GM18951 (cell line): ENCODE results near the gene MICALL2.
"Not testable (repeated sequence)": the region's sequence is repeated elsewhere in the genome, so short reads cannot be mapped to it uniquely, and the experiment has no call there.

Experiments used
- POLR2A ChIP-seq: IDR thresholded peaks from 4 replicates; pipeline ENCODE4 v1.6.1; 2011; ENCODE audit warnings: mild to moderate bottlenecking; ENCODE audit not compliant: insufficient read length, insufficient read depth; ENCODE audit errors: extremely low read depth
- in situ Hi-C: fragments of 300-500 bp; cut with MboI; formaldehyde crosslinking; loops from one replicate; pipeline ENCODE4 v1.12.0; 2022; ENCODE audit warnings: low sequenced_read_pairs, mixed read lengths, inconsistent platforms; ENCODE audit not compliant: unreplicated experiment

Gene MICALL2

DNA sequence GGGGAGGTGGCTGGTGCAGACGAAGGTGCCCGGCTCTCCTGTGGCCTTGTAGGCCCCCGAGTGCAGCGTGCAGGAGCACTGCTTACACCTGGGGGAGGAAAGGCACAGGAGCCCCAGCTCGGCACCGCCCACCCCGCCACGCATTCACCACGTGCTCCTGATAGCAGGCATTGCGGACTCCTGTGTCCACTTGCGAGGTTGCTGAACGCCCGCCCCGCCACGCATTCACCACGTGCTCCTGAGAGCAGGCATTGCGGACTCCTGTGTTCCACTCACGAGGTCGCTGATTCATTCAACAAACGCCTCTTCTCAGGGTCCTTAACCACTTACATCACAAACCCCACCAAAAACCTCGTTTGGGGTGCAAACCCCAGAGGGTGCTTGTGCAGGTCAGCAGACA is 13.9 kb downstream of the MICALL2 start:
- in situ Hi-C loops = no loop called here
- no peak for TF ChIP-seq POLR2A

DNA sequence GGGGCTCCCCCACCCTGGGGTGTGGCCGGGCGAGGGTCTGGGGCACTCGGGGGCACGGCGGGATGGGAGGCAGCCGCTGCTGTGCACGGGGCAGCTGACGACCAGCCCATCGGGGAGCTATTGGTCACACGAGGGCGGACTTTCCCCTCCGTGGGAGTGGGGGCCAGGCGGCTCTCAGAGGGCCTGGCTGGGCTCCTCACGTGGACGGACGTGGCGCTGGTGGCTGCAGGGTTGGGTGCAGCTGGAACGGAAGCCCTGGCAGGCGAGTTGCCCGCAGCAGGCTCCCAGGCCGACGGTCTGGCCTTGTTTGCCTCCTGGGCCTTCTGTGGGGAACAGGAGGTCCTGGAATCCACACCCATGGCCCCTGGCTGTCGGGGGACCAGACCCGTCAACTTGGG is 14.3 kb downstream of the MICALL2 start:
- in situ Hi-C loops = no loop called here
- no peak for TF ChIP-seq POLR2A

DNA sequence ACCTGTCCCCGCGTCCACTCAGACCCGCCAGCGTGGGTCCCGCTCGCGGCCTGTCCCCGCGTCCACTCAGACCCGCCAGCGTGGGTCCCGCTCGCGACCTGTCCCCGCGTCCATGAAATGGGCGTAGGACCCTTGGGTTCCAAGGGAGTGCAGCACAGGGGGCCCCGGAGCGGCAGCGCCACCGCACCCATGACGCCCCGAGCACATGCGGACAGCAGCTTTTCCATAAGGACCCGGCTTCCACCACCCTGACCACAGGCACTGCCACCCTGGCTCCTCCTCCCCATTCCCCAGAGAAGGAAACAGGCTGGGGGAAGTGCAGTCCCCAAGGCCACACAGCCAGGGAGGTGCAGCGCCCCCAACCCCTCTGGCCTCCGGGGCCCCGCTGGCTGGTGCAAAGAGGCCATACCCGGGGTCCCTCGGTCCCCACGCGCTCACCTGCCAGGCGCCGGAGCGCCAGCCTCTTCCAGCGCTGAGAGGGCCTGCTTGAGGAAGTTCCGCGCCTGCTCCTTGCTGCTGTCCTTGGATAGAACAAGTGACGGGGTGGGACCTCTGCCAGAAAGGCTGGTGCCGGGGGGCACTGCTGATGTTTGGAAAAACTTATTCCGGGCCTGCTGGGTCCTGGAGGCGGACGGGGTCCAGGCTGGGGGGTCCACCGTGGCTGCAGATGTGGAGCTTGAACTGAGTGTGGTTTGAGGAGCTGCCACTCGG is 14.9 kb downstream of the MICALL2 start:
- TF ChIP-seq POLR2A = no peak
- in situ Hi-C loops = no loop called here

DNA sequence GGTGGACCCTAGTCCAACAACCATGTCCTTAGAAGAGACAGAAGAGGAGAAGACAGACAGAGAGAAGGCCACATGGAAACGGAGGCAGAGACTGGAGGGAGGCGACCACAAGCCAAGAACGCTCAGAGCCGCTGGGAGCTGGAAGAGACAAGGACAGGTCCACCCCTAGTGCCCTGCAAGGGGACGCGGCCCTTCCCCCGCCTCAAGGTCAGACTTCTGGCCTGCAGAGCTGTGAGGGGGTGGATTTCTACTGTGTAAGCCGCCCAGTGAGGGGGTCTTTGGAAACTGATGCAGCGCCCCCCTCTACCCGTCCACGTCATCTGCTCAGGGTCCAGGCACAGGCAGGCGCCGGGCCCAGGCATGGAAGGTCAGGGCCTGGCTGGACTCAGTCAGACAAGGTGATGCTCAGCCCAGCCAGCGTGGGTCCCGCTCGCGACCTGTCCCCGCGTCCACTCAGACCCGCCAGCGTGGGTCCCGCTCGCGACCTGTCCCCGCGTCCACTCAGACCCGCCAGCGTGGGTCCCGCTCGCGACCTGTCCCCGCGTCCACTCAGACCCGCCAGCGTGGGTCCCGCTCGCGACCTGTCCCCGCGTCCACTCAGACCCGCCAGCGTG is 15.6 kb downstream of the MICALL2 start:
- in situ Hi-C loops = not testable (repeated sequence)

DNA sequence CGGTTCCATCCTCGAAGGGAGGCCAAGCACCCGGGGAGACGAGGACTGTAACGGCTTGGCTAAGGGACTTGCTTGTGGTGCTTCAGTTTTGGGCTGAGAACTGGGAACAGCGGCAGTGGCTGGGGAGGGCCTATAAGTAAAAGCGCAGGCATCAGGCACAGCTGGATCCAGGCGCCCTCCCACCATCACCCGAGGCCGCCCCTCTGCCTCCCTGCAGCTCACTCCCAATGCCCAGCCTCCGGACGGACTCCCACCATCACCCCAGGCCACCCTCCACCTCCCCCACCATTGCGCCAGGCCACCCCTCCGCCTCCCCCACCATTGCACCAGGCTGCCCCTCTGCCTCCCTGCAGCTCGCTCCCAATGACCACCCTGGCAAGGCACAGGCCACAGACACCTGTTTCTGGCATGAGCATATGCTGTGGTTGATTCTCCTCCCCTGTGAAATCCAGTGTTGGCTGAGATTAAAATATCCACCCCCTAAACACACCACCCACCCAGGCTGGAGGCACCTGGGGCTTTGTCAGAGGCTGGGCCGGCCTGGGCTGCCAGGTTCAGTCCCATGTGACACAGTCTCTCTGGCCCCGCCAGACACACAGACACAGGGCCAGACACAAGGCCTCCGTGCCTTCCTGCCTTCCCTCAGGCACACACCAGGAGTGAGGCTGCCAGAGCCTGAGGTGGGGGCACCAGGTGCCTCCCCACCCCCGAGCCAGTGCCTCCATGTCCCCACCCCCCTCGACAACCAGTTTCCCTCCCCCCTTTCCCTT is 16.7 kb downstream of the MICALL2 start:
- in situ Hi-C loops = no loop called here
- no peak for TF ChIP-seq POLR2A

DNA sequence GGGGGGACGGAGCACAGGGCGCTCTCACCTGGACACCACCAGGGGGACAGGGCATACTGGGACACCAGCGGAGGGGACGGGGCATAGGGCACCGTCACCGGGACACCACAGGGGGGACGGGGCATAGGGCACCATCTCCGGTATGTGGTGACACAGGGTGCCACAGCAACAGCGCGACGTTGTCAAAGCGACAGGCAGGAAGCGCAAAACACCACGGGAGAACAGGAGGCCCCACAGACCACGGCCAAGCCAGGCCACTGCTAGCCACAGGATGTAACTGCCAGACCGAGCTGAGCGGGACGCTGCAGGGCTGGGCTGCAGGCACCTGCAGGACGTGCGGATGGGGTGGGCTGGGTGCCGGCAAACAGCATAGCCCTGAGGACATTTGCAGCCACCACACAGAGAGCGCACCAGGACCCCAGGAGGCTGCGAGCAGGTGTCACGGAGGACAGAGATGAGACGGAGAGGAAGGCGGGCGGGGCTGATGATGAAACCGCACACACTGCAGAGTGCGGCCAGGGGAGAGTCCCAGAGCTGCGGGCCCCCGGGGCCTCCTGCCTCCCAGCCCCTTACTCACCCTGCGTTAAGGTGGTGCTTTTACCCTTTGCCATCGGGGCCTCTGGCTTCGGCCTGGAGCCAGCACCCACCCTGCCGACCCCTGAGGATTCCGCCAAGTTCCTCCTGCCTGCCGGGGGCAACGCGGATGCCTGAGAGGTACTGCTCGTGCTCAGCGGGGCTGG is 17.5 kb downstream of the MICALL2 start:
- no peak for TF ChIP-seq POLR2A
- in situ Hi-C loops = no loop called here

DNA sequence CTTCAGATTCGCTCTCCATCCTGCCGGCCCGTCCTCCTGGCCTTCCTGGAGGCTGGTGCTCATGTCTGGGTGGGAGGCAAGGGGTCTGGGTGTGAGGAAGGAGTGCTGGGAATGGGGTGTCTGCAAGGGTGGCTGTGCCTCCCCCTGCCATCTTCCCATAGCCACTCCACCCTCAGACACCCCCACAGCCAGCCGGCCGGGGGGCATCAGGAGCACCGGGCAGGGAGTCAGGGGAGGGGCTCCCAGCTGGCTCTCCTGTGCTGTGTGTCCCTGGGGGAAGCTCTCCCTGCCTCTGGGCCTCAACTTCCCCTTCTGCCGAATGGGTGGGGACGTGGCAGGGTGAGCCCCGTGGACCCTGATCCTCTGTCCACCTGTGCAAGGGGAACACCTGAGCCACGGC is 18.6 kb downstream of the MICALL2 start:
- in situ Hi-C loops = no loop called here
- no peak for TF ChIP-seq POLR2A

GRCh38 chr7:1439373-1440363 is 19.6 kb downstream of the MICALL2 start:
- in situ Hi-C loops = no loop called here

GRCh38 chr7:1438821-1439220 is 20.4 kb downstream of the MICALL2 start:
- in situ Hi-C loops = no loop called here
- no peak for TF ChIP-seq POLR2A

More at GRCh38 chr7:1439373-1440363, 19.6 kb downstream of the MICALL2 start:
- TF ChIP-seq POLR2A = no peak

- in situ Hi-C loops = no loop called here
These were observed 21.1 kb downstream of the MICALL2 start for GRCh38 chr7:1438208-1438607.

DNA sequence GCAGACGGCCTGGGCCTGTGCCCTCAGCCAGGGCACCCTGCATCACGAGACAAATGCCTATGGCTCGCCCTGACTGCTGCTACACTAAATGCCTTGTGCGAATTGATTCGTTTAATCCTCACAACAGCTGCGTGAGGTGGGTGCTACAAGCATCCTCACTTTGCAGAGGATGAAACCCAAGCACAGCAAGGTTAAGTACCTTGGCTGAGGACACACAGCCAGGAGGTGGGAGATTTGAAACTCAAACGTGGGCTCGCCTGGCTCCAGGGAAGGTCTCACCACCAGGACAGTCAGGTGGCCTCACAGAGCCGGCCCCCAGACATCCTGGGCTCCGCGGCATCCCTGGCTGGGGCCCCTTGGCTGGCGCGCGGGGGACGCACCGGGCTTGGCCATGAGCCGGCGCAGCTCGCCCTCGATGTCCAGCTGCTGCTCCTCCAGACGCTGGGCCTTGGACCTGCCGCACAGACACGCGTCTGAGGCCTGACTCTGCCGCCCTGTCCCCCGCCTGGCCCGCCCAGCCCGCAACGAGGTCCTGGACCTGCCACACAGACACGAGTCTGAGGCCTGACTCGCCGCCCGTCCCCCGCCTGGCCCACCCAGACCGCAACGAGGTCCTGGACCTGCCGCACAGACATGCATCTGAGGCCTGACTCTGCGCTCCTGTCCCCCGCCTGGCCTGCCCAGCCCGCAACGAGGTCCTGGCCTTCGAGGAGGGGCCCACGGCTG is 22.0 kb downstream of the MICALL2 start:
- no peak for TF ChIP-seq POLR2A
- in situ Hi-C loops = no loop called here

More at GRCh38 chr7:1438208-1438607, 21.1 kb downstream of the MICALL2 start:
- TF ChIP-seq POLR2A = no peak

DNA sequence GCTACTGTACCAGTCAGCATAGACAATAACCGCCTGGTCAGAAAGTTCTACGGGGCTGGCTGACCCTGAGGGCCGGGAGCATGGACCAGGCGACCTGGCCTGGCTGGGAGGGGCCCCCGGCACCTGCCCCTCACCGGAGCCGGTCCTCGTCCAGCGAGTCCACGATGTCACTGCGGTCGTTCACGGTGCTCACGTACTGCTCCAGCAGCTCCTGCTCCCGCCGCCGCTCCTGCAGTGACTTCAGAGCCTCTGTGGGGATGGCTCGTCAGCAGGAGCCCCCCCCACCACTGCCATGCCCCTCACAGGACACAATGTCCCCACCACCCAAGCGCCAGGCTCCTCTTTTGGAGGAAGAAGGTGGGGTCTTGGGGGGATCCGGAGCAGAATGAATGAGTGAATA is 22.7 kb downstream of the MICALL2 start:
- no peak for TF ChIP-seq POLR2A
- in situ Hi-C loops = no loop called here
